Measurements from ENCODE around the gene OOEP.

GRCh38 chr6:73371984-73372383 is 2.3 kb upstream of the OOEP start:
- no peak for TF ChIP-seq POLR2A (IDR thresholded peaks at IDR 0.05; ENCODE audit: low read depth, low read length)
- no peak for TF ChIP-seq POLR2AphosphoS5 (IDR thresholded peaks at IDR 0.05; ENCODE audit: low read depth, low read length)

Data from GM12892 (cell line).